Measurements from ENCODE around the gene MTERF4. TPM values are rescaled to one million over a fixed set of nuclear protein-coding genes. Genes with fewer than 3 reads are reported as not detected.

Gene MTERF4
- total RNA-seq, 1 donor from 2014 or later, result 35.5 TPM

DNA sequence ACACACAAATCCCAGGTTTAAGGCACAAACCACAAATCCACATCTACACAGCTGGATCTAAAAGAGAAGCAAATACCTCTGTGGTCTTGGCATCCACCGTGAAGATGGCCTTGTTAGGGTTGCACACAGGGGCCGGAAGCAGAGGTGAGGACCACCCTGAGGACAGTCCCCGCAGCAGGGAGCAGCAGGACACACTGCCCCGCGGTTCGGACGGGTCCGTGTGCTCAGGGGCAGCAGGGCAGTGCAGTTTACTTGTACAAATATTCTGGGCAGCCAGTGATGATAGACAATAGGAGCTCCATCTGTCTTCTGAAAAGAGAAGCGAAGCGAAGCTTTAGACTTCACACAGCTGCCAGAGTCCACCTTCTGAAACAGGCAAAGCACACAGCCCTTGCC, 38.4 kb upstream of the MTERF4 start:
- peak; percentile 7 for FAIRE-seq
- TF ChIP-seq, protein P1, sequence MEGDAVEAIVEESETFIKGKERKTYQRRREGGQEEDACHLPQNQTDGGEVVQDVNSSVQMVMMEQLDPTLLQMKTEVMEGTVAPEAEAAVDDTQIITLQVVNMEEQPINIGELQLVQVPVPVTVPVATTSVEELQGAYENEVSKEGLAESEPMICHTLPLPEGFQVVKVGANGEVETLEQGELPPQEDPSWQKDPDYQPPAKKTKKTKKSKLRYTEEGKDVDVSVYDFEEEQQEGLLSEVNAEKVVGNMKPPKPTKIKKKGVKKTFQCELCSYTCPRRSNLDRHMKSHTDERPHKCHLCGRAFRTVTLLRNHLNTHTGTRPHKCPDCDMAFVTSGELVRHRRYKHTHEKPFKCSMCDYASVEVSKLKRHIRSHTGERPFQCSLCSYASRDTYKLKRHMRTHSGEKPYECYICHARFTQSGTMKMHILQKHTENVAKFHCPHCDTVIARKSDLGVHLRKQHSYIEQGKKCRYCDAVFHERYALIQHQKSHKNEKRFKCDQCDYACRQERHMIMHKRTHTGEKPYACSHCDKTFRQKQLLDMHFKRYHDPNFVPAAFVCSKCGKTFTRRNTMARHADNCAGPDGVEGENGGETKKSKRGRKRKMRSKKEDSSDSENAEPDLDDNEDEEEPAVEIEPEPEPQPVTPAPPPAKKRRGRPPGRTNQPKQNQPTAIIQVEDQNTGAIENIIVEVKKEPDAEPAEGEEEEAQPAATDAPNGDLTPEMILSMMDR (IDR thresholded peaks at IDR 0.05; ENCODE audit: insufficient read depth, low read length, severe bottlenecking), result no peak

DNA sequence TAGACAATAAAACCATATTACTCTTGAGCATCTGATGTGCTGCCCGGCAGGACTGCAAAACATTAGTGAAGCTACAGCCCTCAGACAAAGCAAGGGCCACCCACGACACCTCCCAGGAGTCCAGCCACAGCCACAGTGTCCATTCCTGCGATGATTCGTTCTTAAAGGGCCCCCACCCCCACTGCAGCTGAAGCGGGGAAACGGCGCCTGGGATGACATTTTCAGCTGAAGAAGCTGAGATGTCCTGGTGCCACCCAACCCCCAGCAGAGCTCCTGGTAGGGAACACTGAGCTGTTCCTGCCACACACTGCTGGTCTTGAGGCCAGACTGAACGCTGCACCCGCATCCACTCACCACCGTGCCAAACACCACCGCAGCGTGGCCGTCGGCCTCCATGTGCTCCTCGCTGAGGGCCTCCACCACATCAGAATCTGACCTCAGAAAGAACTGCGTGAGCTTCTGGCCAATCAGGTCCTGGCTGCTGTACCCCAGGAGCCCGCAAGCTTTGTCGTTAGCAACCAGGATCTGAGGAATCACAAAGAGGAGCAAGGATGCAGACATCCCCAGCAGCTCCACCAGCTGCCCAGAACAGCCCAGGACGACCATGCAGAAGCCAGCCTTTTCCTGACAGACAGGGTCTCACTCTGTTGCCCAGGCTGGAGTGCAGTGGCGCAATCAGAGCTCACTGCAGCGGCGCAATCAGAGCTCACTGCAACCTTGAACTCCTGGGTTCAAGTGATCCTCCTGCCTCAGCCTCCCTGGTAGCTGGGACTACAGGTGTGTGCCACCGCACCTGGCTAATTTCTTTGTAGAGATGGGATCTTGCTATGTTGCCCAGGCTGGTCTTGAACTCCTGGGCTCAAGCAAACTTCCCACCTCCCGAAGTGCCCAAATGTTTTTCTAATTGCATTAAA, 37.7 kb upstream of the MTERF4 start:
- FAIRE-seq, result no peak
- DNase-seq (ENCODE audit: low read depth), result no peak
- Histone ChIP-seq H3K27me3 (ENCODE audit: control insufficient read depth, insufficient read depth, low read length) (no peaks in the 10 kb centered on the region), H3K36me3 (ENCODE audit: control insufficient read depth, insufficient read depth, low read length) (peaks cover 1% of the 10 kb centered on the region), H3K4me3 (ENCODE audit: low read depth, low read length) (no peak overlapping the region)
- TF ChIP-seq, protein P1 (IDR thresholded peaks at IDR 0.05; ENCODE audit: insufficient read depth, low read length, severe bottlenecking), result no peak

More for the DNA sequence above, 38.4 kb upstream of the MTERF4 start:
- Histone ChIP-seq H3K27me3 (ENCODE audit: control insufficient read depth, insufficient read depth, low read length) (no peaks in the 10 kb centered on the region), H3K4me3 (ENCODE audit: low read depth, low read length) (no peak overlapping the region), H3K36me3 (ENCODE audit: control insufficient read depth, insufficient read depth, low read length) (peaks cover 1% of the 10 kb centered on the region)
- DNase-seq (ENCODE audit: low read depth), result no peak

DNA sequence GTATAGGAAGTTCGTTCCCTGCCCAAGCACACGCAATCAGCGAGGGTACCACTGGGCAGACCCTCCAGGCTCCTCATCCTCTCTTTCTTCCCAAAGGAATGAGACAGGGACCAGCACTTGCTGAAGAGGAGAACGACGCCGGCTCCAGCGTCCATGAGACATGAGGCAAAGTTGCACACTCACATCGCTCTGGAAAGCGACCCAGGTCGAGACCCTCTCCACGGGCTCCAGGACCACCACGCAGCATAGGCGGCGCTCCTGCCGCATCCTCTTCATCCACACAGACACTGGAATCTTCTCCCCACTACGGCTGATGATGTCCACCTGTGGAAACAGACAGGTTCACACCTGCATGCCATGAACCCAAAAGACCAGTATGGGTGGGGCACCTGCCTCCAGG, 36.4 kb upstream of the MTERF4 start:
- DNase-seq (ENCODE audit: low read depth) (no peak), FAIRE-seq (peak; percentile 28)
- peaks cover 1% of the 10 kb centered on the region for H3K36me3 ChIP-seq (ENCODE audit: control insufficient read depth, insufficient read depth, low read length)
- TF ChIP-seq, protein P1 (IDR thresholded peaks at IDR 0.05; ENCODE audit: insufficient read depth, low read length, severe bottlenecking), result no peak
- no peak overlapping the region for H3K4me3 ChIP-seq (ENCODE audit: low read depth, low read length)
- H3K27me3 ChIP-seq (ENCODE audit: control insufficient read depth, insufficient read depth, low read length), result no peaks in the 10 kb centered on the region

DNA sequence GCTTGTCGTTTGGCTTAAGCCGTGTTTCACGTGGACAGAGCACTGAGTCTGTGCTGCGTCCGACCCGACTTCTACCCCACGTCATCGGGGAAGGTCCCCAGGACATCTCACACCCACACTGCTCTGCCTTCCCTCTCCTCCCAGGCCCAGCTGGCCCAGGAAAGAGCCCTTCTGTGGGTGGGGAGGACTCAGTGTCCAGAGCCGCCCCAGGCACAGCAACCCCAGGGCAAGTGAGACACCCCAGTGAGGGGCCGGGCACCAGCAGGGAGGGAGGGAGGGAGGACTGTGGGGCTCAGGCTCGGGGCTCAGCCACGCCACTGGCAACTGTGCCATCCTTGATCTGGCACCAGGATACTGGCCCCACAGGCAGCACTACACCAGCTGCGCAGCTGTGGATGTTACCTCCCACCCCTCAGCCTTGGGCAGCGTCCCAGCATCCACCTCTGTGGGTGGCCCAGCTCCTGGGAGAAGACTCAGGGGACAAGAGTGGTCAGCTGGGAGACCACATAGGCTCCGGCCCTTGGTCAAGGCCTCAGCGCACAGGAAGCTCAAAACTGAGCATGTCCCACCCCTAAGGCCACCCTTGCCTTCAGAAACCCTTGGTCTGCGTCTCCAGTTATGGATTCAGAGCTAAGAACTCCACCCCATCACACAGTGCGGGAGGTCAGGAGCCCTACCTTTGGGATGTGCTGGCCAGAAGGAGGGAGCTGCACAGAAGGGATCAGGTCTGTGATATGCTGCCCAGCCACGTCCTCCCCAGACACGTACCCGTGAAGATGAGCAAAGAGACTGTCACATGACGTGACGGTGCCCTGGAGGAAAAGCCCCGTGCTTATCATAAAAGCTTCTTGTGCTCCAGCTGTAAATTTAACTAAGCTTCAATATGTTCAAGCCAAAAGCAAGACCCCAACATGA, 35.4 kb upstream of the MTERF4 start:
- FAIRE-seq, result no peak
- Histone ChIP-seq H3K36me3 (ENCODE audit: control insufficient read depth, insufficient read depth, low read length) (peaks cover 1% of the 10 kb centered on the region), H3K27me3 (ENCODE audit: control insufficient read depth, insufficient read depth, low read length) (no peaks in the 10 kb centered on the region), H3K4me3 (ENCODE audit: low read depth, low read length) (no peak overlapping the region)
- DNase-seq (ENCODE audit: low read depth), result no peak
- TF ChIP-seq, protein P1 (IDR thresholded peaks at IDR 0.05; ENCODE audit: insufficient read depth, low read length, severe bottlenecking), result no peak

DNA sequence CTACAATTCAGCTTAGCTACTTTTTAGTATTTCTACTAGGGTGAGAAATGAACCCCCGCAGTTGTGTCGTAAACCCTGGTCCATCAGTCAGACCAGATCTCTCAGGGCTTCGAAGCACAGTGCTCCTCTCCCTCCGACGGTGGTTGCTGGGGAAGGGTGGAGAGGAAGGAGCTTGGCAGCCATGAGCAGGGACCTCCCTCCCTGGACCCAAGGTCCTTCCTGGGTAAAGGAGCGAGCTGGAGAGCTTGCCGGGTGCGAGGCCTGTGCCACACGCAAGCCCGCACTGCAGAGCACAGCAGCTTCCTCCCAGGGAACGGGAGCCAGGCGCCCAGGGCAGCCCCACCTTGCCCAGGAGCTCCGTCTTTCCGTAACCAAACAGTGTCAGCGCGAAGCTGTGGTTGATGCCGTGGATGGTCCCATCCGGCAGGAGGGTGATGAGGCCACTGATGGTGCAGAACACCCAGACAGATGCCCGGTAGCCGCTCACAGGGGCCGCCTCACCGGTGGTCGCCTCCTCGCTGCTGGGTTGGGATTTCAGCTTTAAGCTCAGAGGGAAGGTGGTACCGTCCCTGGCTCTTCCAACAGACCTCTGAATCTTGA, 34.7 kb upstream of the MTERF4 start:
- DNase-seq (ENCODE audit: low read depth), result no peak
- Histone ChIP-seq H3K27me3 (ENCODE audit: control insufficient read depth, insufficient read depth, low read length) (no peaks in the 10 kb centered on the region), H3K4me3 (ENCODE audit: low read depth, low read length) (no peak overlapping the region), H3K36me3 (ENCODE audit: control insufficient read depth, insufficient read depth, low read length) (peaks cover 1% of the 10 kb centered on the region)
- TF ChIP-seq, protein P1 (IDR thresholded peaks at IDR 0.05; ENCODE audit: insufficient read depth, low read length, severe bottlenecking), result no peak
- FAIRE-seq, result no peak
